Lung microvascular endothelial cell (primary cell): ENCODE results near the gene CYP39A1. TPM values are rescaled to one million over a fixed set of nuclear protein-coding genes. Genes with fewer than 3 reads are reported as not detected.
"Not testable (repeated sequence)": the region's sequence is repeated elsewhere in the genome, so short reads cannot be mapped to it uniquely, and the experiment has no call there.

ENCODE experiments used
- DNase-seq, 2 donors: peaks; one replicate each; pipeline versions ENCODE4 v3.0.0 to v3.0.0-alpha.2; 2010; ENCODE audit warnings: low read depth in 2 of 2
- total RNA-seq: library from RNA; depleted of rRNA; stranded (reverse); fragments of >200 nt; gene quantifications from 2 replicates; pipeline ENCODE4 v1.2.1, GENCODE V29; 2014

Gene CYP39A1
- total RNA-seq, 1 donor from 2014 or later = 0.60 TPM

GRCh38 chr6:46648869-46649492 lies 3.6 kb downstream of the CYP39A1 start:
- no peak for DNase-seq

- not testable (repeated sequence) for DNase-seq
Measured at GRCh38 chr6:46648108-46648507, 4.5 kb downstream of the CYP39A1 start.

- peak in 1 of 2 donors; percentile 64 for DNase-seq
Measured at GRCh38 chr6:46645265-46645664, 7.4 kb downstream of the CYP39A1 start.

DNA sequence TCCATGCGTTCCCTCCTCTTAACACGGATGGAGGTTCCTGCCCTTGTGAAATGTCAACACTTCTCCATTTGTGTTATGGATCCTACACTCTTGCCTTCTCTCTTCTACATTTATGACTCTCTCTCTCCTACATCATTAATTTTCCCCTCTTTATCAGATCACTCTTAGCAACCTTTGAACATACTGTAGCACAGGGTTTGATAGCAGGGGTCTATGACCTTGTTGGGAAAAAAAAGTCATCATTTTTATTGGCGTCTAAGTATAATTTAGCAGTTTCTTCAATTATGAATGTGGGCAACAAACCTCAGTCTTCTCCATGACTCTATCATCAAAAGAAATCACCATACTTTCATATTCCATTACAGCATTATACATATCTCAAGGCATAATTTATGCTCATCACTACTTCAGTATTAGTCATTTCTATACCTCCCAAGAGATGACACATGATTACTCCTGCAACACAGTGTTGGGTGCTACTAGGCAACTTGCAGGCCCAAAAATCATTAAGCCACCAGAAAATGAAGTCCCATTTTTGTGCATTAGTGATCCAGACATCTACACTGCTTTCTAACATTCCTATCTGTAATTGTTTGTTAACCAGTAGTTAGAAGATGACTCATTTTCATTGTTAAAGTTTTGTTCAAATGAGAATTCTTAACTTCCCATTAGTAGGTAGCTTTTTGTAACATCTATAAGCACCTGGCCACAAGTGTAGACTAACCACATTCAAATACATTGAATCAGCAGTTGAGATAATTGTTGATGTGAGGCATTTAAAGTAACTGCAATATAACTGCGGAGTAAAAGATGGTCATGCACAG lies 9.5 kb downstream of the CYP39A1 start:
- DNase-seq = no peak

- no peak for DNase-seq
Measured at GRCh38 chr6:46638650-46639049, 14.0 kb downstream of the CYP39A1 start.

DNA sequence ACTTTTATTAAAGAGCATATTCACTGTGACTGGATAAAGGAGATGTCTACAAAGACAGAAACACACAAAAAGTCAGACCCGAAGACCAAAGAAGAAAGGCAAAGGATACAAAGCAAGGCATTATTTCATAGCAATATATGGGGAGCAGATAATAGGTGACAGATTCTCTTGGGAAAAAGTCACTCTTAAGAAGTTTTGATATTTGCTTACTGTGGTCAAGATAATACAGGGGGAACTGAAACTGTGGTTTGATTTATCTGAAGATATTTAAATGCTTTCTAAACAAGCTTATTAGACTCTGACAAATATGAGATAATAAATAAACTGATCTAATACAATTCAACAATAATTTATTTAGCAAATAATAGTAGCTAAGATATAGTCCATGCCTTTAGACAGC lies 14.7 kb downstream of the CYP39A1 start:
- DNase-seq = no peak

DNA sequence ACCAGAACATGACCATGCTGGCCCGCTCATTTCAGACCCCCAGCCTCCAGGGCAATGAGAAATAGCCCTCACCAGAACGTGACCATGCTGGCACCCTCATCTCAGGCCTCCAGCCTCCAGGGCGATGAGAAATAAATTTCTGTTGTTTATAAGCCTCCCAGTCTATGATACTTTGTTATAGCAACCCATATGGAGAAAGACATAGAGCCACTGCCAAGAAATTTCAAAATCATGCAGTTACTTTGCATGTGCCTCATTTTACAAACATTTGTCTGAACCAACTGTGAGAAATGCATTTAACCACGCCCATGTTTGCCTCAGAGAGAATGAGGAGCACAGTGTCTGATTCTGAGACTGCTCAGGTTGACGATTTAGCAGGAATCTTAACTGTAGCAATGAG lies 15.5 kb downstream of the CYP39A1 start:
- DNase-seq = no peak

DNA sequence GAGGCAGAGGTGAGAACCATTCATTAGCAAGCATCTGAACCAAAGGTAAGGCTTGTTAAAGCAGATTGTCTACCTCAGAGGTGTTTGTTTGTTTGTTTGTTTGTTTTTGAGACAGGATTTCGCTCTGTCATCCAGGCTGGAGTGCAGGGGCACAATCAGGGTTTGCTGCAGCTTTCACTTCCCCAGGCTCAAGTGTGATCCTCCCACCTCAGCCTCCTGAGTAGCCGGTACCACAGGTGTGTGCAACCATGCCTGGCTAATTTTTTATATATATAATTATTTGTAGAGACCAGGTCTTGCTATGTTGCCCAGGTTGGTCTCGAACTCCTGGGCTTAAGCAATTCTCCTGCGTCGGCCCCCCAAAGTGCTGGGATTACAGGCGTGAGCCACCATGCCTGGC lies 17.2 kb downstream of the CYP39A1 start:
- DNase-seq = no peak

DNA sequence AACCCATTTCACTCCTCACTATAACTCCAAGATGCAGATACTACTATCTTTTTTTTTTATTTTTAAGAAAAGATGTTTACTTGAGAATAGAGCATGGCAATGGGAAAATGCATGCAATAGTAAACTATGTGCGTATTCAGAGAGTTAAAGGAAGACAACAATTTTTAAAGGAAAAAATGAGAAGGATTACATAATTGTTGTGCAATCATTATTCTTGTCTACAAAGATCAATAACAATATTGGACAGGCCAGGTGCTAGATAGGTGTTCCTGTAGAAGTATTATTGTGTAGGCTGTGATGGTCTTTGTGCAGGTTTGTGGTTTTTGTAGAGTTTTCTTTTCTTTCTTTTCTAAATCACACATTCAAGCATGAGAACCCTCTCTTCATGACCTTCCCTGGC lies 20.6 kb downstream of the CYP39A1 start:
- no peak for DNase-seq

DNA sequence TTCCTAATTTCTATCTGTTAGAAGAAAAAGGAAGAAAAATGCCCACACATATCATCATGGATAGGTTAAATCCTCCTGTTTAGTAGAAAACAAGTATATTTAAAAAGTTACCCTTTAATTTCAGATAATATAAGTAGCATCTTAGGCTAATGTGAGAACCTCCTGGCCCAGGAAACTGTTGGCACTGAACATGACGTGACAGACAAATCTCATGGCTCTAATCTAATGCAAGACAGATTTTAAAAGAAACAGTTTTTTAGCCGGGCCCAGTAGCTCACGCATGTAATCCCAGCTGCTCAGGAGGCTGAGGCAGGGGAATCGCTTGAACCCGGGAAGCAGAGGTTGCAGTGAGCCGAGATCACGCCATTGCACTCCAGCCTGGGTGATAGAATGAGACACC lies 22.9 kb downstream of the CYP39A1 start:
- DNase-seq = no peak

DNA sequence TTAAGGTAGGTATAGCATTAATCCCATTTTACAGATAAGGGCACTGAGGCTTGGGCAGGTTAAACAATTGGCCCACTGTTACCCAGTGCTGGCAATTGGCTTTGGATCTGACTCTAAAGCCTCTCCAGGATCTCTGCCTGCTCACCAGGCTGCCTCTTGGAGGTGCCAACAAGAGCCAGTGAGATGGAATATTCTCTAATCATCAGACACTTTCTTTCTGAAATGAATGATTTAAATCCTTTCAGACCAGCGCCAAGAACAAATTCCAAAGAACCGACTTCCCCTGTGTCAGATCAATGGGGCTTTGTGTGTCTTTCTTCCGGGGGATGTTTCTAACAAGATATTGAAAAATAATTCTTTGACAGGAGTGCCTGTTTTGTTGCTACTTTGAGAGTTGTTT lies 23.6 kb downstream of the CYP39A1 start:
- DNase-seq = no peak

- no peak for DNase-seq
Measured at GRCh38 chr6:46628498-46628897, 24.1 kb downstream of the CYP39A1 start.

GRCh38 chr6:46626976-46627375 lies 25.6 kb downstream of the CYP39A1 start:
- no peak for DNase-seq

GRCh38 chr6:46626228-46626909 lies 26.2 kb downstream of the CYP39A1 start:
- peak; percentile 15 to 43 for DNase-seq

- no peak for DNase-seq
Measured at GRCh38 chr6:46618726-46619125, 33.9 kb downstream of the CYP39A1 start.

DNA sequence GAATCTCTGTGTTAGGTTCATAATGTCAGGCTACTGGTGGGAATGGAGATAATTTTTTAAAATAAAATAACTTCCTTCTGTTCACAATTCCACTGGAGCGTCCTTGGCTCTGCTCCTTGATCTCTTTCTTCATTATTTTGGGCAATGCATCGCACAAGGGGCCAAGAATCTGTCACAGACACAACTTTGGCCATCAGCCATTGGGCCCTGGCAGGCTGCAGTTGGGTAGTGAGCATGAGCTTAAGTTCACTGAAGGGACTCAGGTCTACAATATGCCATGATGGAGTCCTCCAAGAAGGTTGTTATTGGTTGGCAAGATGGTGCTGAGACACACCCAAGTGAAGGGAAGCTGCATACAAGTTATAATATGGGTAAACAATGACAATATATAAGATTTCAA lies 40.0 kb downstream of the CYP39A1 start:
- DNase-seq = no peak

GRCh38 chr6:46610862-46611553 lies 41.6 kb downstream of the CYP39A1 start:
- DNase-seq = no peak

GRCh38 chr6:46606338-46606737 lies 46.3 kb downstream of the CYP39A1 start:
- DNase-seq = peak in 1 of 2 donors; percentile 2

DNA sequence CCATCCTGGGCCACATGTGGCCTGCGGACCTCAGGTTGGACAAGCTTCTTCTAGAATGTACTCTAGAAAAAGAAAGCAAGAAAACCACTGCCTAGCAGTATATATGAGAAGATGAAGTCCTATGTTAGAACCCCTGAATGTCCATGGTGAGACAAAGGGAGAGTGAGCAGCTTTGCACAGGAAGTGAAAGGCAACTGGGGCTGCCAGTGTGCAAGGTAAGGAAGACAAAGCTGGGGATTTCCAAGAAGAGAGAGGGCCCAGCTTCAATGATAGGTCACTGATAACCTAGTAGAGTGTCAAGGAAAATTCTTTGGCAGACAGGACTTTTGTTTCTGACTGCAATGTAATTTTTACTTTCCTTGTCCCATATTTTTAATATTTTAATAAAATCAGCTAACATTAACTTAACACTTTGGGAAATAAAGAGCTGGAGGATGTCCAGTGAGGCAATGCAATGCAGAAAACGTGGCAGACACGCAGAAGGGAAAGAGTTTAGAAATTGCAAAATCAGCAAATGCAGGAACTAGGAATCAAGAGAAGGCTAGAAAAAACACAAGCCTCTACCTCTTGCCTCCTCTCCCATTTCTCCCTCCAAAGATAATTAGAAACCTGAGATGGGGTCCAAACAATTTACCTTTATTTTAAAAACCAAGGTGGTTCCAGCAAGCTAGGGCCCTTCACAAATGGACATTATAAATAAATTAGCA lies 47.4 kb downstream of the CYP39A1 start:
- DNase-seq = no peak

- no peak for DNase-seq
Measured at GRCh38 chr6:46598215-46598614, 54.4 kb downstream of the CYP39A1 start.

GRCh38 chr6:46592740-46593139 lies 59.9 kb downstream of the CYP39A1 start:
- DNase-seq = no peak
